NCI-H526 treated with DMSO at 0.1 percent for 48 hours (cell line): ENCODE data around the gene SELPLG.
"Not testable (repeated sequence)": the region's sequence is repeated elsewhere in the genome, so short reads cannot be mapped to it uniquely, and the experiment has no call there.

Experiments used
- DNase-seq: peaks from one replicate; lab custom pipeline; 2025; lab: John Stamatoyannopoulos, UW

The SELPLG gene

GRCh38 chr12:108604208-108604941 is 29.3 kb downstream of the SELPLG start:
- DNase-seq: no peak

GRCh38 chr12:108603743-108604142 is 30.0 kb downstream of the SELPLG start:
- DNase-seq: no peak

GRCh38 chr12:108602976-108603704 is 30.6 kb downstream of the SELPLG start:
- no peak for DNase-seq

- DNase-seq: no peak
These were observed 31.4 kb downstream of the SELPLG start for GRCh38 chr12:108602209-108602705.

- no peak for DNase-seq
These were observed 33.0 kb downstream of the SELPLG start for GRCh38 chr12:108600702-108601007.

- no peak for DNase-seq
These were observed 33.6 kb downstream of the SELPLG start for GRCh38 chr12:108599948-108600701.

- DNase-seq: no peak
These were observed 34.2 kb downstream of the SELPLG start for GRCh38 chr12:108599541-108599940.

GRCh38 chr12:108598553-108599250 is 35.0 kb downstream of the SELPLG start:
- no peak for DNase-seq

- DNase-seq: no peak
These were observed 35.9 kb downstream of the SELPLG start, which contains the start of gene TMEM119 for GRCh38 chr12:108597559-108598471. TMEM119 (minus strand) TSS chr12:108598084; CDS start chr12:108592383, 5,701 bp downstream.

- no peak for DNase-seq
These were observed 36.7 kb downstream of the SELPLG start for GRCh38 chr12:108596854-108597558.

GRCh38 chr12:108595711-108596647 is 37.7 kb downstream of the SELPLG start:
- DNase-seq: no peak

GRCh38 chr12:108594960-108595710 is 38.6 kb downstream of the SELPLG start:
- DNase-seq: no peak

GRCh38 chr12:108594323-108594903 is 39.3 kb downstream of the SELPLG start:
- DNase-seq: no peak

- no peak for DNase-seq
These were observed 41.4 kb downstream of the SELPLG start for GRCh38 chr12:108592033-108592909.

GRCh38 chr12:108591267-108591980 is 42.3 kb downstream of the SELPLG start:
- DNase-seq: no peak

- not testable (repeated sequence) for DNase-seq
These were observed 43.2 kb downstream of the SELPLG start for GRCh38 chr12:108590463-108590862.
